H7 (cell line): ENCODE measurements around the gene MCF2. TPM values are rescaled to one million over a fixed set of nuclear protein-coding genes. Genes with fewer than 3 reads are reported as not detected.
"Not testable (repeated sequence)": the region's sequence is repeated elsewhere in the genome, so short reads cannot be mapped to it uniquely, and the experiment has no call there.

ENCODE experiments used
- DNase-seq: peaks from one replicate; pipeline ENCODE4 v3.0.0; 2012
- H3K27me3 ChIP-seq: 2 replicates; pipeline ENCODE4 v1.6.0; 2011; ENCODE audit warnings: mild to moderate bottlenecking, low read length; ENCODE audit not compliant: control insufficient read depth, insufficient read depth
- H3K36me3 ChIP-seq: replicated peaks from 2 replicates; pipeline ENCODE4 v1.5.1; 2011; ENCODE audit warnings: low read length; ENCODE audit not compliant: control insufficient read depth, insufficient read depth
- H3K4me3 ChIP-seq: 2 replicates; pipeline ENCODE4 v1.5.1; 2011; ENCODE audit warnings: low read depth, mild to moderate bottlenecking, control low read depth, low read length, moderate library complexity; ENCODE audit not compliant: insufficient read depth
- total RNA-seq: library from RNA; depleted of rRNA; stranded (reverse); fragments of >200 nt; shearing (Covaris generic); gene quantifications from 2 replicates; pipeline ENCODE4 v1.2.3, GENCODE V29; 2014

MCF2 gene
- total RNA-seq, 1 experiment from 2014 or later = 1.1 TPM

- H3K4me3 ChIP-seq, H3K27me3 ChIP-seq, DNase-seq, H3K36me3 ChIP-seq: not testable (repeated sequence)
Observed at GRCh38 chrX:139685175-139685574, 22.8 kb downstream of the MCF2 start.

DNA sequence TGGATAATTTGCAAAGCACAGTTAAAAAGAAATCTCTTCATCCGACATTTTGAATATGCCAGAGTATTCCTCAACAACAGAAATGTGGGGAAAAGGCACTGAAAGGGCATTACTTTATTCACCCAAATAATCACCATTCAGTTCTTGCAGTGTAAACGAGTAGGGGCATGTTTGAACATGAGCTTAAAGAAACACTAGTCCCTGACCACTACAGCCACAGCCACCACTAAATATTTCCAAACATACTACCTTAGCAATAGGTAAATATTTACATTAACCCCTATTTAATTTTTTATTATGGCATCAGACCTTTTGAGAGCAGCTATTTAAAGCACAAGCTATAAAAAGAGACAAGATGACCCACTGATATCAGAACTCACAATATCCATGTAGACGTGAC is 27.6 kb downstream of the MCF2 start:
- no peak overlapping the region for H3K4me3 ChIP-seq
- no peaks in the 10 kb centered on the region for H3K36me3 ChIP-seq
- DNase-seq = no peak
- H3K27me3 ChIP-seq = no peaks in the 10 kb centered on the region

GRCh38 chrX:139647597-139647996 is 60.4 kb downstream of the MCF2 start:
- Histone ChIP-seq H3K27me3 (no peaks in the 10 kb centered on the region), H3K4me3 (no peak overlapping the region), H3K36me3 (no peaks in the 10 kb centered on the region)
- no peak for DNase-seq

GRCh38 chrX:139642241-139642927 is 65.6 kb downstream of the MCF2 start:
- Histone ChIP-seq H3K36me3 (no peaks in the 10 kb centered on the region), H3K27me3 (no peaks in the 10 kb centered on the region), H3K4me3 (peak overlapping the region; percentile 25; the same call in 1 of the 2 replicates)
- peak; percentile 12 for DNase-seq

- Histone ChIP-seq H3K4me3 (no peak overlapping the region), H3K27me3 (no peaks in the 10 kb centered on the region), H3K36me3 (no peaks in the 10 kb centered on the region)
- no peak for DNase-seq
Observed at GRCh38 chrX:139640259-139640658, 67.7 kb downstream of the MCF2 start.

DNA sequence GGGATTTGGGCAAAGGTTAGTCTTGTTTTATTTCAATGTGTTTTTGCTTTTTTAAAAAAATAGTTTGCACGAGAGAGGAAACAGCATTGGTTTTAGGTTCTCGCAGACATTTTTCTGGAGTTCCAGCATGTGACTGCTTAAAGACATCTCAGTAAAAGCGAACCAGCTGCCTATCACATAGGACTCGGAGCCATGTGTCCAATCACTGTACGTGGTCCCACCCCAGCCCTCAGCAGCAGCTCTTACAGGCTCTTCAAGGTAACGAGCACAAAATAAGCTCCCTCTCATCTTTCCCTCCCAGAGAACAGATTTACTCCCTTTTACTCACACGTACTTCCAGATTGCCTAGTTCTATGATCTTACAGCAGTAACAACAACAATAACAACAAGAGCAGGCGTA is 68.7 kb downstream of the MCF2 start:
- H3K4me3 ChIP-seq = no peak overlapping the region
- no peak for DNase-seq
- no peaks in the 10 kb centered on the region for H3K36me3 ChIP-seq
- no peaks in the 10 kb centered on the region for H3K27me3 ChIP-seq

GRCh38 chrX:139600105-139600504 is 107.9 kb downstream of the MCF2 start:
- no peak overlapping the region for H3K4me3 ChIP-seq
- no peaks in the 10 kb centered on the region for H3K36me3 ChIP-seq
- DNase-seq = no peak
- no peaks in the 10 kb centered on the region for H3K27me3 ChIP-seq

GRCh38 chrX:139596068-139596467 is 111.9 kb downstream of the MCF2 start:
- Histone ChIP-seq H3K27me3 (no peaks in the 10 kb centered on the region), H3K4me3 (no peak overlapping the region), H3K36me3 (no peaks in the 10 kb centered on the region)
- DNase-seq = peak; percentile 6

DNA sequence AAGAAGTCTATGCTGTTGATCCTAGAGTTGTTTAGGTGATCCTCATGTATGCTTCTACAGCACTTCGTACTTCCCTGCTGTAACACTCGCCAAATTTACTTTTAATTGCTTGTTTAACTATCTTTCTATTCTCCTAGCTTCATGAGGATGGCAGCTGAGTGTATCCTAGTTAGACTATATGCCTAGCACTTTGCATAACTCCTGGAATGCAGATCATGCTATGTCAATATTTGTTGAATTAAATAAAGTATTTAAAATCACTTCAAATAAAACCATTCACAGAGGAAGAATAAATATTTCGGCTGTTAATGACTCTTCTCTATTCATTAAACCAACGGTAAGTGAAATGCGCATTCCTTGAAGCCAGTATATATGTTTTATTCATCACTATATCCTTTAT is 122.4 kb downstream of the MCF2 start:
- no peaks in the 10 kb centered on the region for H3K36me3 ChIP-seq
- DNase-seq = no peak
- H3K4me3 ChIP-seq = no peak overlapping the region
- no peaks in the 10 kb centered on the region for H3K27me3 ChIP-seq

GRCh38 chrX:139581068-139581467 is 126.9 kb downstream of the MCF2 start:
- no peaks in the 10 kb centered on the region for H3K27me3 ChIP-seq
- no peak overlapping the region for H3K4me3 ChIP-seq
- no peak for DNase-seq
- no peaks in the 10 kb centered on the region for H3K36me3 ChIP-seq

GRCh38 chrX:139566981-139567380 is 141.0 kb downstream of the MCF2 start:
- DNase-seq = no peak
- no peak overlapping the region for H3K4me3 ChIP-seq
- H3K36me3 ChIP-seq = no peaks in the 10 kb centered on the region
- no peaks in the 10 kb centered on the region for H3K27me3 ChIP-seq

- no peak overlapping the region for H3K4me3 ChIP-seq
- no peaks in the 10 kb centered on the region for H3K27me3 ChIP-seq
- no peak for DNase-seq
- no peaks in the 10 kb centered on the region for H3K36me3 ChIP-seq
Observed at GRCh38 chrX:139563251-139563650, 144.7 kb downstream of the MCF2 start.

- H3K4me3 ChIP-seq = no peak overlapping the region
- no peak for DNase-seq
- H3K36me3 ChIP-seq = no peaks in the 10 kb centered on the region
- H3K27me3 ChIP-seq = no peaks in the 10 kb centered on the region
Observed at GRCh38 chrX:139560221-139560620, 147.7 kb downstream of the MCF2 start.

GRCh38 chrX:139559383-139560042 is 148.5 kb downstream of the MCF2 start:
- Histone ChIP-seq H3K27me3 (no peaks in the 10 kb centered on the region), H3K36me3 (no peaks in the 10 kb centered on the region), H3K4me3 (no peak overlapping the region)
- peak; percentile 30 for DNase-seq

DNA sequence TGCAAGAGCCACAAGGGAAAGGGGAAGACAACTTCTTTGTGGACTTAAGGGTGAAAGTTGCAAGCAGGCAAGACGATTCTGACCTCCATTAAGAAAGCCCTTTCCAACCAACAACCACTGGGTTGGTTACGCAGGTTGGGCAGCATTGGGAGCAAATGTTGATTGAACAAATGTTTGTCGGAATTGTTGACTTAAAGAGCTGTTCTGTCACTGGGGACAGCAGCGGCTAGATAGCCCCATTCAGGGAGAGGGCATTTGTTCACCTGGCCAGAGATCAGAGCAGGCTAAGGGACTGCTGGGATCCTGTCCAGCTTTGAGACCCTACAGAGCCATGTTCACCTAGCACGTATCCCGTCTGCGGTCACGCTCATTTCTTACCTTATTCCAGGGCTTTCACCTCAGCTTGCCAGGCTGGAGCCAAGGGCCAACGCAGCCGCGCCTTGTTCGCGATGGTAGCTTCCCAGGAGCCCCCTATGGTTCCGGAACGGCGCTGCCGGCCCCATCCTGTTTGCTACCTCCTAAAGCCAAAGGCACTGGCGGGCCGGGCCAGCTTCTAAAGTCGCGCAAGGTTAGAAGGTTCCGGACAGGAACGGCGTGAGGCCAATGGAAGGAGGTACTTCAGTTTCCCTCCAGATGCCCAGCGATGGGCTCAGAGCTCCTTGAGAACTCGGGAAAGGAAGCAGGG is 152.8 kb downstream of the MCF2 start:
- Histone ChIP-seq H3K36me3 (no peaks in the 10 kb centered on the region), H3K27me3 (no peaks in the 10 kb centered on the region), H3K4me3 (no peak overlapping the region)
- DNase-seq = peak; percentile 25
